GDM1 (cell line): ENCODE data around the gene UNC119B.
"Not testable (repeated sequence)": the region's sequence is repeated elsewhere in the genome, so short reads cannot be mapped to it uniquely, and the experiment has no call there.

Source experiments
- DNase-seq: peaks from one replicate; lab custom pipeline; 2025; lab: John Stamatoyannopoulos, UW

Gene UNC119B

GRCh38 chr12:120719496-120720233, 9.4 kb downstream of the UNC119B start:
- no peak for DNase-seq

- DNase-seq: peak; percentile 5
Measured at GRCh38 chr12:120720234-120720986, 10.2 kb downstream of the UNC119B start.

- no peak for DNase-seq
Measured at GRCh38 chr12:120720987-120721801, 10.9 kb downstream of the UNC119B start.

- DNase-seq: peak; percentile 16
Measured at GRCh38 chr12:120721866-120722265, 11.6 kb downstream of the UNC119B start.

GRCh38 chr12:120722784-120723183, 12.5 kb downstream of the UNC119B start:
- no peak for DNase-seq

GRCh38 chr12:120724720-120725119, 14.5 kb downstream of the UNC119B start:
- no peak for DNase-seq

GRCh38 chr12:120725151-120725658, 14.9 kb downstream of the UNC119B start:
- DNase-seq: no peak

- DNase-seq: peak; percentile 75
Measured at GRCh38 chr12:120725659-120726509, 15.6 kb downstream of the UNC119B start, which contains the start of gene ACADS. ACADS (plus strand) TSS chr12:120725826; CDS start chr12:120725886, 60 bp downstream.

- DNase-seq: no peak
Measured at GRCh38 chr12:120726510-120726793, 16.2 kb downstream of the UNC119B start.

- no peak for DNase-seq
Measured at GRCh38 chr12:120726961-120727360, 16.7 kb downstream of the UNC119B start.

- not testable (repeated sequence) for DNase-seq
Measured at GRCh38 chr12:120732198-120732597, 21.9 kb downstream of the UNC119B start.

GRCh38 chr12:120733574-120733973, 23.3 kb downstream of the UNC119B start:
- DNase-seq: no peak

GRCh38 chr12:120734210-120734609, 24.0 kb downstream of the UNC119B start:
- DNase-seq: no peak

GRCh38 chr12:120735181-120735580, 24.9 kb downstream of the UNC119B start:
- DNase-seq: no peak

- DNase-seq: no peak
Measured at GRCh38 chr12:120736404-120737331, 26.4 kb downstream of the UNC119B start.

GRCh38 chr12:120737557-120738251, 27.4 kb downstream of the UNC119B start:
- no peak for DNase-seq

- no peak for DNase-seq
Measured at GRCh38 chr12:120738252-120739030, 28.2 kb downstream of the UNC119B start.

- DNase-seq: no peak
Measured at GRCh38 chr12:120739031-120739762, 28.9 kb downstream of the UNC119B start.
